Dedifferentiated amniotic fluid mesenchymal stem cell (primary cell): ENCODE results near the gene CFAP100.

Experiments
- DNase-seq: peaks from one replicate; pipeline ENCODE4 v3.0.0-alpha.2; 2016; ENCODE audit errors: extremely low spot score

The CFAP100 gene

GRCh38 chr3:126394179-126394976, at the start of gene CFAP100:
Gene CFAP100, plus strand, starts transcription at chr3:126394909. Its CDS starts 1,092 bp downstream, at chr3:126396001.
- DNase-seq: no peak

GRCh38 chr3:126345231-126345630, 49.5 kb upstream of the CFAP100 start:
- no peak for DNase-seq

- no peak for DNase-seq
Observed at GRCh38 chr3:126345641-126346460, 48.9 kb upstream of the CFAP100 start.

GRCh38 chr3:126346466-126346865, 48.2 kb upstream of the CFAP100 start:
- no peak for DNase-seq

GRCh38 chr3:126347543-126348161, 47.1 kb upstream of the CFAP100 start:
- no peak for DNase-seq

- DNase-seq: no peak
Observed at GRCh38 chr3:126348308-126348920, 46.3 kb upstream of the CFAP100 start.

- DNase-seq: no peak
Observed at GRCh38 chr3:126349071-126349470, 45.6 kb upstream of the CFAP100 start.

GRCh38 chr3:126349611-126350501, 44.9 kb upstream of the CFAP100 start:
- DNase-seq: no peak

- DNase-seq: no peak
Observed at GRCh38 chr3:126350502-126351085, 44.1 kb upstream of the CFAP100 start.

- DNase-seq: no peak
Observed at GRCh38 chr3:126351086-126351770, 43.5 kb upstream of the CFAP100 start.

GRCh38 chr3:126351771-126352475, 42.8 kb upstream of the CFAP100 start:
- no peak for DNase-seq

GRCh38 chr3:126352476-126353454, 41.9 kb upstream of the CFAP100 start:
- no peak for DNase-seq

GRCh38 chr3:126353694-126354321, 40.9 kb upstream of the CFAP100 start:
- DNase-seq: no peak

- DNase-seq: no peak
Observed at GRCh38 chr3:126354776-126355175, 39.9 kb upstream of the CFAP100 start.

- no peak for DNase-seq
Observed at GRCh38 chr3:126355251-126355650, 39.5 kb upstream of the CFAP100 start.

- DNase-seq: peak; percentile 32
Observed at GRCh38 chr3:126355777-126356372, 38.8 kb upstream of the CFAP100 start.
